Activated CD4-positive, alpha-beta T cell treated with anti-CD3 and anti-CD28 coated beads for 1 hour (primary cell): Measurements from ENCODE around the gene PGS1.

Experiments used
- DNase-seq: peaks from one replicate; pipeline ENCODE4 v3.0.0-alpha.2; 2020

PGS1 gene

DNA sequence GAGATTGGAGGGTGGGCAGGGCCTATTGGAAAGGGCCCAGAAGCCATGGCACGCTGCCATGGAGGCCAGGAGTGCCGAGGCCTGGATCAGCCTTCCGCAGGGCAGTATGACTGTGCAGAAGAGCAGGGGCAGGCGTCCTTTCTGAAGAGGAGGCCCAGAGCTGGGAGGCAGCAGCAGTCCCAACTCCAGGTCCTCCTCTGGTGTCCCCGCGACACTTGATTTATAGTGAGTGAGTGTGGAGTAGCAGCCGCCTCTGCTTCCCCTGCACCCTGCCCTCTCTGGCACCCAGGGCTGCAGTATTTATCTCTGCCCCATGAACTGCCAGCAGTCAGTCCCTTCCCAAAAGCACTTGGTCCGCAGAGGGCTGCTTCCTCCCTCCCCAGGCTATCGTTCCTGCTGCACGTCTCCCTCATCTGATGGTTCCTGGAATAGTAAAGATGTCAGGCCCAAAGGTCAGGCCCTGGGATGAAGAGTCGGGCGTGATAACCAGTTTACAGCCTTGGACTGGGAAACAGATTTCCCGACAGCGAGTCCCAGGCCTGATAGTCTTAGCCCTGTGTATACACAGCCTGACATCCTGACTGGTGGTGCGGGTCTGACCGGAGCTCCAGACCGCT is 32.9 kb downstream of the PGS1 start:
- no peak for DNase-seq

- no peak for DNase-seq
Measured at GRCh38 chr17:78412403-78412802, 34.0 kb downstream of the PGS1 start.

DNA sequence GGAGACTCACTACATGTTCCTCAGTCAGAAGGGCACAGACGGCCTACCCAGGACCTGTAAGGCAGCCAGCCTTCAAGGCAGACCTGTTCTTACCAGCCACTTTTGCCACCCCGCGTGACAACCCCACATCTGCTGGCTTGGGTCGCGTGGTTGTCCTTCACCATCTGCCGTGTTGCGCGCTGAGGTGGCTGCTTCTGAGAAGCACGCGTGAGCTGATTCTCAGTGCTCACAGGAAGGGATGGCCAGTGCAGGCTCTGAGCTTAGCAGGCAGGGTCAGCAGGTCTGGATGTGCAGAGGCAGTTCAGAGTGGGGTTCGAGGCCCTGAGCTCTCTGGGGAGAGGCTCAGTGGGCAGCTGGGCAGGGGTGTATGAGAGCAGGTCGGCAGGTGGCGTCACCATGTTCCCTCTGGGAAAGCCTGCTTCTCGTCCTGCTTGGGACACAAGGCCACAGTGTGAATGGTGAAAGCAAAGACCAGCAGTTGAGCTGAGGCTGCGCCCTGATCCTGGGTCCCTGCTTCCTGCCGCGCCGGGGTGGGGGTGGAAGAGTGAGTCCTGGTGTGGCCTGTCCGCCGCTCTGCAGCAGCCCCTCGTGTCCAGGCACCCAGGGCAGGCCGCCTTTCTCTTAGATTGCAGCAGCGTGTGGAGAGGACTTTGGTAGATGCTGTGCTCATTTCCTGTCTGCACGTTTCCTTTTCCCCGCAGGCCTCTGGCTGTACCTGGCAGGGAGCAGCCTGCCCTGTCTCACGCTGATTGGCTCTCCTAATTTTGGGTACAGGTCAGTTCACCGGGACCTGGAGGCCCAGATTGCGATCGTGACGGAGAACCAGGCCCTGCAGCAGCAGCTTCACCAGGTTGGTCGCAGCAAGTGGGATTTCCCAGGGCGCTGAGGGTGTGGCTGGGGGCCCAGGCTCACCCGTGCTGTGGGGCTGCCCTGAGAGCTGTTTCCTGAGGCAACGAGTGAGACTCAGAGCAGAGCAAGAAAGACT is 36.0 kb downstream of the PGS1 start:
- DNase-seq = peak; percentile 35

DNA sequence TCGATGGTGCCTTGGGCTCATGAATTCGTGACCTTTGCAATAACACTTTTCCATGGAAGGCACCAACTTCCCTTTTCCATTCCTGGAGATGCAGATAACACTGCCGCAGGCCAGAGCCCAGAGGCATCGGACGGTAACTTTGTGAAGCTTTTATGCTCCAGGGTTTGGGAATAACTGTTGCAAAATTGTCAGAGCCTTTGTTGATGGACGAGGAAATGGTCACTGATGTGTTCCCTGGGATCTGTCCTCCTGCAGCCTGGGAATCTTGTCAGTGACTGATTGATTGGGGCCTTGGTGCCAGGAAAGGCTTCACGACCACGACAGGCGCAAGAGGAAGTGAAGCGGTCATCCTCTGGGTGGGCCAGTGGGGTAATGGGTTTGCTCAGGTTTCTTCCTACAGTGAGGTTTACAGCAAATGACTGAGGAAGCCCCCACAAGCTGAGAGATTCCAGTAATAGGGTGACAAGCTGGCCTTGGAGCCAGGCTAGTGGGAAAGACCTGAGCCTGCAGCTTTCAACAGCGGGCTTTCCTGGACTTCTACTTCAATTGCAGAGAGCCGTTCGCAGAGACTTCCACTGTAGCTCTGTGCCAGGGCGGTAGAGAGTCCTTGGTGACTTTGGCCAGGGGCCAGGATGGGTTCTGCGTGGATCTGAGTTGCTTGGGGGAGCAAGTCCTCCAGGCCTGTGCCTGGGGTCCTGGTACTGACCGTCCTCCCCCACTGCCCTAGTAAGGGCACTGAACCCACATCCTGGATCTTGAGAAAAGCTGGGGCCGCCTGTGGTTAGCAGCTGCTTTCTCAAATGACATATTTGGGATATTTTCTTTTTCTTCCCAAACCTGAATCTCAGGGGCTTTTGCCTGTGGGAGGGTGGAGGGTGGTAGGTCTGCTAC is 37.6 kb downstream of the PGS1 start:
- no peak for DNase-seq

DNA sequence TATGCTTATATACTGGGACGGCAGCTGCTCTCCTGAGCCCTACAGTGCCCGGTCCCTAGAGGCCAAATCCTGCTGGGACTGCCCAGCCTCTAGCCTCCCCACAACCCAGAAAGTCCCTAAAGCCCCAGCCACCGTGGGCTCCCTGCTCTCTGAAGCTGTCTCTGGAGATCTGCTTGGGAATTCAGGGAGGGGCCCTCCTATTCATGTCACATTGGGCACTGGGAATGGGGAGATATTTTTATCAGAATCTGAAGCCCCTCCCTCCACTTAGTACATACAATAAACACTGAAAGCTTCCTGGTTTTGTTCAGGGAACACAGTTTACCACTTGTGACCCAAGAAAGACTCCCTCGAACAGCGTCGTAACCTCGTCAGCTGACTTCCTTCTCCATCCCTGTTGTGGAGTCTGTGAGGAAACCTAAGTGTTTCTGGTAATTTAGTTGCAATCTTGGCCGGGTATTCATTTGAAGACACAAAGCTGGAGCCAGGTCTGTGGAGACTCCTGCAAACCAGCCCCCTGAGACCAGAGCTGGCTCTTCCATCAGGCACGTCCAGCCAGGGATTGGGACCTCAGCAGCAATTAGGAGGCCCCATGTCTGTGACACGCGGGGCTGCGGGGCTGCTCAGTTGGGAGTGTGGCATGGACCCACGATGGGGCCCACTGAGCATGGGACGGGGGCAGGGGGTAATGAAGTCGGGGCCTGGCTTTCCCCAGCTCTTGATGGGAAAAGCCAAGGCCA is 38.5 kb downstream of the PGS1 start:
- no peak for DNase-seq

GRCh38 chr17:78417531-78417909 is 39.1 kb downstream of the PGS1 start:
- no peak for DNase-seq

- DNase-seq = no peak
Measured at GRCh38 chr17:78418326-78419026, 40.0 kb downstream of the PGS1 start.

- no peak for DNase-seq
Measured at GRCh38 chr17:78419970-78420815, 41.7 kb downstream of the PGS1 start.

GRCh38 chr17:78421084-78421533 is 42.7 kb downstream of the PGS1 start:
- DNase-seq = no peak

DNA sequence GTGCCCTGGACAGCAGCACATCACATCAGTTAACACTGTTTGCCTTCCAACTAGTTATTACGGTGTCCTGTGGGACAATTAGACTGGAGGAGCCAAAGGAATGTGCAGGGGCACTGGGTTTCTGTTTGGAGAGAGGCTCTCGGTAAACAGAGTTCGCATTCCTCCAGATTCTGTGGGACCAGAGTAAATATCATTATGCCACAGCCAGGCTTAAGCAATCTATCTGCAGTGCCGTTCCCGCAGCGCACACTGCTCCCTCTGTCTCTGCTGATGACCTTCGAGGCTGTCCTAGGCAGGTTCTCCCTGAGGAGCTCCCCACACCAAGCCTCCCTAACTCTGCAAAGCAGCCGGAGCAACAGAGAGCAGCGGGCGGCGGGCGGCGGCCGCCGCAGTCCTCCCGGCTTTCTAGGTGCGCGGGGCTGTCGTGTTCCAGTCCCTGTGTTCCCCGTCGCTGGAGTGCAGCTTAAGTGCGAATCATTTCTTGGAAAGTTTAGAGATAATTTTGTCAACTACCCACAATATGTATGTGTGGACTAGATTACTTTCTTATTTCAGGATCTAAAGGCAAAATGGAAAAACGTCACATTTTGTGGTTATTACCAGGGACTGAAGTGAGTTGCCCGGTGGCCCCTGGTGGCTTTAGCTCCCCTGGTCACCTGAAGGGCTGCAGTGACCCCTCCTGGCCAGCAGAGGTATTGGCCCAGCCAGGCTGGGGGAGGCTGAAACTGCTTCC is 43.3 kb downstream of the PGS1 start:
- peak; percentile 65 for DNase-seq

GRCh38 chr17:78422267-78422605 is 43.8 kb downstream of the PGS1 start:
- DNase-seq = no peak

DNA sequence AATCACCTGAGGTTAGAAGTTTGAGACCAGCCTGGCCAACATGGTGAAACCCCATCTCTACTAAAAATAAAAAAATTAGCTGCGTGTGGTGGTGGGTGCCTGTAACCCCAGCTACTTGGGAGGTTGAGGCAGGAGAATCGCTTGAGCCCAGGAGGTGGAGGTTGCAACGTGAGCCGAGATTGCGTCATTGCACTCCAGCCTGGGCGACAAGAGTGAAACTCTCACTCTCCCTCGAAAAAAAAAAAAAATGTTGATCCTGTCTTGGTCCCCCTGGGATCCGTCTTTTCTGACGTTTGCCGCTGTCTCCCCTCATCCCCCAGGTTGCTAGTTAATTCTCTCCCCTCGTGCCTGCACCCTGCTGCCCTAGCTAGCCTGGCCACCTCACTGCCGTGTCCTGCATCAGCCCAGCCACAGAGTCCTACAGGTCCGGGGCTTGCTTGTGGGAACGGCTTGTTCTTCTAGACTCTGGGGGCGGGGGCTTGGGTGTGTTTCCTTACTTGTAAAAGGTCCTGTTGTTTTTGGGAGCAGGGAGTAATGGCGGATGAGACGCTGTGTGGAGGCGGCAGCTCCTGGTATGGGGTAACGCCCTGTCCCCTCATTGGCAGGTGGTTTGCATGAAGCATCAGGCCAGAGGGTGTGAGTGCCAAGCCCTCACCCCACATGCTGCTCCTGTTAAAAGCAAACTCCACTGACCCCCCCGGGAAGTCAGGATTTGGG is 44.6 kb downstream of the PGS1 start:
- no peak for DNase-seq

- DNase-seq = no peak
Measured at GRCh38 chr17:78423961-78424675, 45.7 kb downstream of the PGS1 start.

DNA sequence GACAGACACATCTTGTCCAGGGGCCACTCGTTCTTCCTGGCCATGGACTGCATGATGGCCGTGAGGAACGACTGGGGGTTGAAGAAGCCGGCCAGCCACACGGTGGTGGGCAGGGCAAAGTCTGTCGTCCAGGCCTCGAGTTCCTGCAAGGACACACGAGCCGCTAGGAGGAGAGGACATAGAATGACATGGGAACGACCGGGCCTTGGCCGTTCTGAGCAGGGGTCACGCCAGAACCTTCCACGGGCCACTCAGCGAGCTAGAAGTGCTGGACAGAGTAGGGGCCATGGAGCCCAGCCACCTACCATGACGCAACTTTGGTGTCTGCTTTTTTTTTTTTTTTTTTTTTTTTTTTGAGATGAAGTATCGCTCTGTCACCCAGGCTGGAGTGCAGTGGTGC is 47.0 kb downstream of the PGS1 start:
- no peak for DNase-seq

DNA sequence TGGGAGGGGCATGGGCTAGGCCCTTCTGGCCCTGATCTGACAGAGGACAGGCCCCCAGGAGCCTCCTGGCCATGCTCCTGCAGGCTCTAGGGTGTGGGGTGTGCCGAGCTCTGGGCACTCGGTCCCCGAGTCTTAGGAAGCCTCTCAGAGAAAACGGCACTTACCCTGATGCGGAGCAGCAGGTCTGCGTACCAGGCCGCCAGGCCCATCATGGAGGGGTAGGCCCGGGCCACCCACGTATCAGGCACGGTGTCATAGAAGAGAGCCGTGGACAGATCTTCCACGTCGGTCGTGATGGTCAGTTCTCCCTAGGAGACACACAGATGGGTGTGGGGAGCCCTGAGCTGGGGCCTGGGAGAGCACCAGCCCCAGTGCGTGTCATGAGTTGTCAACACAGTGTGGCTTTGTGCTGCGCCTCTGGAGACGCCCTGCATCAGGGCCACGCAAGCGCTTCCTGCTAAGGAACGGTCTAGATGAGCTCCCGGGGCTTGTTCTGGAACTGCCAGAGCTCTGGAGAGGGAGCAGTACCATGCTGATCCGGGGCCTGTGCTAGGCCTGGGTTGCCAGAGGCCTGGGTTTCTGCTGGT is 47.9 kb downstream of the PGS1 start:
- no peak for DNase-seq

GRCh38 chr17:78427140-78427539 is 48.7 kb downstream of the PGS1 start:
- no peak for DNase-seq

DNA sequence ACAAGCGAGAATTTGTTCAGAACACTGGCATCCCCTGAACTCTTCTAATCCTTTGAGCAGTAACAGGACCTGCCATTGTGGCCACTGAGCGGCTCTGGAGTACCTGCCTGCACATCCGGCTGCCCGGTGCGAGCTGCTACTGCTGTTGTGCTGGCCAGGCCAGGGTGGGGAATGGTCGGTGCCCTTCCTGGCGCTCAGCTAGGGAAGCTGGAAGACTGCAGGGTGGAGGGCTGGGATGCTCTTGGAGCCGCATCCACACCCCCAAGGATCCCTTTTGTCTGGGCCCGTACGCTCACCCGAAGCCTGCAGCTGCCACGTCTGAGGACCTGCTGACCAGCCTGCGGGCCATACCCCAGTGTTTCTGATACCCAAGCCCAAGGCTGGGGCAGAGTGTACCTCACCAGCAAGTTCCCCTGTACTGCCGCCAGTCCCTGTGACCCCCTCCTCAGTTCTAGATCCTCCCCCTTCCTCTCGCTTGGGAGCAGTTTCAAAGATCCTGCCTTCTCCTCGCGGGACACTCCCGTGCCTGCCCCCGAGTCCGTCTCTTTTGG is 49.7 kb downstream of the PGS1 start:
- no peak for DNase-seq
